GM21515 (cell line): ENCODE data around the gene RELA.
A peak's percentile ranks its signal among the peaks of the same experiment; 100 is the strongest.
"Not testable (repeated sequence)": the region's sequence is repeated elsewhere in the genome, so short reads cannot be mapped to it uniquely, and the experiment has no call there.

Source experiments
- ATAC-seq: cut with Tn5 transposase; IDR thresholded peaks from one replicate; pipeline ENCODE4 v1.9.1; 2021; ENCODE audit not compliant: unreplicated experiment

The RELA gene

DNA sequence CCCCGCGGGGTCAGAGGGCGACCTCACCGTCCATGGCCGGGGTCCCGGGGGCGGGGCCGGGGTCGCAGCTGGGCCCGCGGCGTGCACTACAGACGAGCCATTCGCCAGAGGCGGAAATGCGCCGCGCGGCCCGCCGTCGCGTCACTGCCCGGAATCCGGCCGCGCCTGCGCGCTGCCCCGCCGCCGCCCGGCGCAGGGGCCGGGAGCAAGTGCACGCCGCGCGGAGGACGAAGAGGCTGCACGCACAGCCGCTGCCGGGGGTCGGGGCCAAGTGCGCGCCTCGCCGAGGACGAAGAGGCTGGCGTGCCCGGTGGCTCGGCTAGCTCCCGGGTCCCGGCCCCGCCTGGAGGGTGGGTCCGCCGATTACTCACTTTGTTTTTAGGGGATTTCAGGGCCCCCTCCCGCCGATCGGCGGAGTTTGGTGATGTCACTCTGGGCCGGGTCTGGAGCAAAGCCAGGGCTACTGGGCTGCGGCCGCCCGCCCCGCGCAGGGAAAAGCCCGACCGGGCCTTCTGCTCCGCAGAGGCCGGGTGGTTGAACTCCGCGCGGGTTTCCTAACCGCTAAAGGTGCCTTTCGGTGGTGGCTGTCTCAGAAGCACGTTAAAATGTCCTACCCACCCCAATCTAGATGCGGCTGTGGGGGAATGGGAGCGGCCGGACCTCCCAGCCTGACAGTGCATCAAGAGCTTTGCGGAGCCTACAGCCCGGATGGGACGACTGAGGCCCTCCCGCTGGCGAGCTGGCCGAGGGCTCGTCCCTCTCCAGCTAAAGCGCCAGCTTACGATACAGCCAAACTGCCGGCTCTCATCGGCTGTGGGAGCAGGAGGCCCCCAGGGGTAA is at the start of gene RELA:
RELA (minus strand) TSS at position 118 of the 840 bp plus-strand sequence; CDS start at position 34, 84 bp downstream.
- ATAC-seq = peak; percentile 69

DNA sequence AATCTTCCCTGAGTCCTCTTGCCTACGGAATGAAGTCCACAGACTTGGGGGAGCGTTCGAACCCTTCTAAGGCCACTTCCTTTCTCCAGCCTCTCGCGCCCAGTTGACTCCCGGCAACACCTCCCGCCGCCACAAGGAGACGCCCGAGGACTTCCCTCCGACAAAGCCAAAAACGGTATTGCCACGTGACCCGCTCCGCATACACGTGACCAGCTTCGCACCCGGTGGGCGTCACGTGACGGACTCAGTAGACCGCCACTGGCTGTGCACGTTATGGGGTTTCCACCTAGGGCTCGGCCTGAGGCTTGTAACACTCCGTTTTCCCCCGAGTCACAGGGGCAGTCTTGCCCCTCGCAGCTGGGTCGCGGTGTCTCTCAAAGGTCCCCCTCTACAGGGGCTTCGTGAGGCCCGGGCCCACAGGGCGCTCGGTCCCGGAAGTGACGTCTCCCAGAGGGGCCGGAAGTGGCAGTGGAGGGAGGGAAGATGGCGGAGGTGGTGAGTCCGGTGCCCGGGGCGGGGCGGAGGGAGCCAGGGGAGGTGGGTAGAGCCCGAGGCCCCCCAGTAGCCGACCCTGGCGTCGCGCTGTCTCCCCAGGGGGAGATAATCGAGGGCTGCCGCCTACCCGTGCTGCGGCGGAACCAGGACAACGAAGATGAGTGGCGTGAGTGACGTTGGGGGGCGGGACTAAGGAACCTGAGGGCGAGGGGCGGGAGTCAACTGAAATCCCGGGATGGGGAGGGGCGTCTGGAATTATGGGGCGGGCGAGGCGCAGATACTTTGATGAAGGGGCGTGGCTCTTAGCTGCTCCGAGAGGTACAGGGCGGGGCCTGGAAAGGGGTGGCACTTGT is 49.3 kb upstream of the RELA start, which contains the start of gene KAT5:
KAT5 (plus strand) TSS at position 468 of the 848 bp plus-strand sequence; CDS start at position 484, 16 bp downstream.
- ATAC-seq = peak; percentile 78

DNA sequence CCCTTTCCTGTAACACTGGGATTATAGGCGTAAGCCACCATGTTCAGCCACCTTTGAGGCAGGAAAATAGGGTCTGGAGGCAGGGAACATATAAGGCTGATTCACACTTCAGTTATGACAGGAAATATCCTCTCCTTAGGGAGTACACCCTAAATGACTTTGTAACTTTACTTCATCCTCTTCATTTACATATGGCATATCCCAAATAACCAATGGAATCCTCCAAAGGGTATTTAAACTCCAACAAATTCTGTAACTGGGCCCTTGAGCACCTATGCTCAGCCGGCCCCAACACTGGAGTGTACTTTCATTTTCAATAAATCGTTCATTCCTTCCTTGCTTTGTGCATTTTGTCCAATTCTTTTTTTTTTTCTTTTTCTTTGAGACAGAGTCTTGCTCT is 47.7 kb upstream of the RELA start:
- ATAC-seq = no peak

DNA sequence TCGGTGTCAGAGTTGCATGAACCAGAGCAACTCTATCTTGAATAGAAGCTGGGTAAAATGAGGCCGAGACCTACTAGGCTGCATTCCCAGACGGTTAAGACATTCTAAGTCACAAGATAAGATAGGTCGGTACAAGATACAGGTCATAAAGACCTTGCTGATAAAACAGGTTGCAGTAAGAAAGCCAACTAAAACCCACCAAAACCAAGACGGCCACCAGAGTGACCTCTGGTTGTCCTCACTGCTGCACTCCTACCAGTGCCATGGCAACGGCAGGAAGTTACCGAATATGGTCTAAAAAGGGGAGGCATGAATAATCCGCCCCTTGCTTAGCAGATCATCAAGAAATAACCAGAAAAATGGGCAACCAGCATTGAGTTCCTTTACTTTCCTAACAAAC is 46.9 kb upstream of the RELA start:
- no peak for ATAC-seq

DNA sequence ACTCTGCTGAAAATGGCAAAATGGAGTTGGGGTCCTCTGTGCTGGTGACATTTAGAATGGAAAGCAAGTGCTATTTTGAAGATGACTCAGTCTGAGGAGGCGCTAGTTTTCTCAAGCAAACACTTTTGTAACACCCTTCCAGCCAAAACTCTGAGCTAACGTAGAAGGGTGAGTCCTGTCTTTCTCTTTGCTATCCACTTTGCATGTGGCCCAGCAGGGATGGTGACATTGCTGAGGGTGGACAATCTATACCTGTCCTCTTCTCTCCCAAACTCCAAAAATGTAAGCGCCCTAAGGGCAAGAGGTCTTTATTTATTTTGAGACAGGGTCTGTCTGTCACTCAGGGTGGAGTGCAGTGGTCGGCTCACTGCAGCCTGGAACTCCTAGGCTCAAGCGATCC is 45.7 kb upstream of the RELA start:
- no peak for ATAC-seq

DNA sequence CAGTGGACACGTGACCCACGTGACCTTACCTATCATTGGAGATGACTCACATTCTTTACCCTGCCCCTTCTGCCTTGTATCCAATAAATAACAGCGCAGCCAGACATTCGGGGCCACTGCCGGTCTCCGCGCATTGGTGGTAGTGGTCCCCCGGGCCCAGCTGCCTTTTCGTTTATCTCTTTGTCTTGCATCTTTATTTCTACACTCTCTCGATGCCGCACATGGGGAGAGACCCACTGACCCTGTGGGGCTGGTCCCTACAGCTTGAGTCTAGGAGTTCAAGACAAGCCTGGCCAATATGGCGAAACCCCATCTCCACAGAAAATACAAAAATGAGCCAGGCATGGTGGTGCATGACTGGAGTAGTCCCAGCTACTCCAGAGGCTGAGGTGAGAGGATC is 44.3 kb upstream of the RELA start:
- ATAC-seq = not testable (repeated sequence)

DNA sequence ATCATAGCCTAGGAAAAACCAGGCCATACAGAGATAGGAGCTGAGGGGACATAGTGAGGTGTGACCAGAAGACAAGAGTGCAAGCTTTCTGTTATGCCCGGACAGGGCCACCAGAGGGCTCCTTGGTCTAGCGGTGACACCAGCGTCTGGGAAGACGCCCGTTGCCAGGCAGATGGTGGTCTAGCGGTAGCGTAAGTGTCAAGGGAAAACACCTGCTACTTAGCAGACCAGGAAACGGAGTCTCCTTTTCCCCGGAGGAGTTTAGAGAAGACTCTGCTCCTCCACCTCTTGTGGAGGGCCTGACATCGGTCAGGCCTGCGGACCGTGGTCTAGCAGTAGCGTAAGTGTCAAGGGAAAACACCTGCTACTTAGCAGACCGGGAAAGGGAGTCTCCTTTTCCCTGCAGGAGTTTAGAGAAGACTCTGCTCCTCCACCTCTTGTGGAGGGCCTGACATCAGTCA is 43.6 kb upstream of the RELA start:
- ATAC-seq = not testable (repeated sequence)

DNA sequence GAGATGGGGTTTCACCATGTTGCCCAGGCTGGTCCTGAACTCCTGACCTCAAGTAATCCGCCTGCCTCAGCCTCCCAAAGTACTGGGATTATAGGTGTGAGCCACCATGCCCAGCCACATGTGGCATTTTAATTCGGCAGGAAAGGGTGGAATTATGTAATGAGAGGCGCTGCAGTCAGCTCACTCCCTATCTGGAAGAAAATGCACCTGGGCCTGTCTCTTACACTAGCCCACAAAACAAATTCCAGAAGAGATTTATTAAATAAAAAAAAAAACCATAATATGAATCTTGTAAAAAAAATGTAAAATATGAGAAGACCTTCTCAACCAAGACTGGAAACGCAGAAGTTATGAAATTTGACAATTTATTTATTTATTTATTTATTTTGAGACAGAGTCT is 41.1 kb upstream of the RELA start:
- ATAC-seq = no peak

DNA sequence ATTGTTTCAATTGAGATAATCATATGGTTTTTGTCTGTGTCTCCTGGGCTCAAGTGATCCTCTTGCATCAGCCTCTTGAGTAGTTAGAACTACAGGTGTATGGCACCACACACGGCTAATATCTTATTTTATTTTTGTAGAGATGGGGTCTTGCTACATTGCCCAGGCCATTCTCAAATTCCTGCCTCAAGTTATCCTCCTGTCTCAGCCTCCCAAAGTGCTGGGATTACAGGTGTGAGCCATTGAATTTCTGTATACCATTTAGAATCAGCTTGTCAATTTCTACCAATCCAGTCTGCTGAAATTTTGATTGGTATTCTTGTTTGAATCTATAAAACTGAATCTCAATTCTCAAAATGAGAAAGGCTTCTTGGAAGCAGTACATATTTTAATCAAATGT is 39.0 kb upstream of the RELA start:
- no peak for ATAC-seq

DNA sequence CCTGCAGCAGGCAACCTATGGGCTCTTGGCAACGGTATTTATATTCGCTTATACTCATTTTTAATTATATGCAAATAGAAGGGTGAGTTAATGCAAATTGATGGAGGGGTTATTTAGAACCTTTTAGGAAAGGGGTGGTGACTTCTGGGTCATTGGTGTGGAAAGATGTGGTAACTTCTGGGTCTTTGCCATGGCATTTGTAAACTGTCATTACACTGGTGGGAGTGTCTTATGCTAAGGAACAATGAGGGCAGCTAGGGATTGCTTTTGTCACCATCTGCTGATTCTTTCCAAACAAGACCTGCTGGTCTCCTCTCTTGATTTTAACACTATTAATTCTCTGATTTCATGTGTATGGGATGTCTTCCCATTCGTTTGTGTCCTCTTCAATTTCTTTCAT is 37.7 kb upstream of the RELA start:
- no peak for ATAC-seq

DNA sequence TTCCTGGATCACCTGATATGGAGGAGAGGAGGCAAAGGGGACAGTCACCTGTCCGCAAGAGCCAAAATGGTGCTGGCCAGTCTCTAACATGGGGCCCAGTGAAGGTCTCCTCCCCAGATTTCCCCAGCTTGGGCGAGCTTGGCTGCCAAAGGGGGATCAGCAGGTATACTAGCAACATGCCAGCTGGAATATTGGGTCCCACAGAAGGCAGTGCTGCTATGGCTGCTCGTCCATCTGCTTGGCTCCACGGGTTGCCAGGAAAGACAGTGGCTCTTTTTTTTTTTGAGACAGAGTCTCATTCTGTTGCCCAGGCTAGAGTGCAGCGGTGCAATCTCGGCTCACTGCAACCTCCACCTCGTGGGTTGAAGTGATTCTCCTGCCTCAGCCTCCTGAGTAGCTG is 36.6 kb upstream of the RELA start:
- no peak for ATAC-seq

DNA sequence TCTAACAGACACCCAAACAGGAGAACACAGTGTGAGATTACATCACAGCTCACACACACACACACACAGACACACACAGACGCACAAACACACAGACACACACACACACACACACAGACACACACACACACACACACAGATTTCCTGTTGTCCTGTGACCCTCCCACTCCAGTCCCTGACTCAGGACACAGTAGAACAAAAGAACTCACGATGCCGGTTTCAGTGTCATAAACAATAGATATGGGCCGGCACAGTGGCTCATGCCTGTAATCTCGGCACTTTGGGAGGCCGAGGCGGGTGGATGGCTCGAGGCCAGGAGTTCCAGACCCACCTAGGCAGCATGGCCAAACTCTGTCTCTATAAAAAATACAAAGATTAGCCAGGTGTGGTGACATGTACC is 35.5 kb upstream of the RELA start:
- ATAC-seq = no peak

DNA sequence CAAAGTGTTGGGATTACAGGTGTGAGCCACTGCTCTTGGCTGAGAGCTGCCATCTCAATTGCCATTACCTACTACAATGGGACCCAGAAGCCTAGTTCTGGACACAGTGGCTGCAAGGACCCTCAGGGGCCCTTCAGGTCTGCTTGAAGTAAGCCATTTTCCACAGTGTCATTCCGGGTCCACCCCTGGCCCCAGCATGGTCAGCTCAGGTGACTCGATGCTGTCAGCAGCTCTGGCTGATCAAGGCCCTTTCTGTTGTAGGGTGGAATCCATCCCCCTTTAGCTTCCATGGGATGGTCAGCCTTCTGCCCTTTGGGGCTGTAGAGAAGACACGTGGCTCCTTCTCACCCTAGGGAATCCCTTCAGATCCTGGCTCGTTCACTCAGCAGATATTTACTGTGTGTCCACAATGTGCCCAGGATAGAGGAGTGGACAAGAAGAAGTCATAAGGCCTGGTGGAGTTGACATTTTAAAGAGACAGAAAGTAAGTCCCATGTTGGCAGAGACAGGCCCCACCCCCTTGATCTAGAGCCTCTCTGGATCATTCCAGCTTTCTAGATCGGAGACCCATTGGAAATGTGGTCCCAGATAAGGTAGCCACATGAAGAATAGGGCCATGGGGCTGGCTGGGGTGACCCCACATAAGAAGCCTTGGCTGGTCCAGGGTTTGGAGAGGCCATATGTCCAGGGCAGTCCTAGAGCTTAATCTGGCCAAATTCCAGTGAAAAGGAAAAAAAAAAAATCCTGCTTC is 34.3 kb upstream of the RELA start:
- no peak for ATAC-seq

DNA sequence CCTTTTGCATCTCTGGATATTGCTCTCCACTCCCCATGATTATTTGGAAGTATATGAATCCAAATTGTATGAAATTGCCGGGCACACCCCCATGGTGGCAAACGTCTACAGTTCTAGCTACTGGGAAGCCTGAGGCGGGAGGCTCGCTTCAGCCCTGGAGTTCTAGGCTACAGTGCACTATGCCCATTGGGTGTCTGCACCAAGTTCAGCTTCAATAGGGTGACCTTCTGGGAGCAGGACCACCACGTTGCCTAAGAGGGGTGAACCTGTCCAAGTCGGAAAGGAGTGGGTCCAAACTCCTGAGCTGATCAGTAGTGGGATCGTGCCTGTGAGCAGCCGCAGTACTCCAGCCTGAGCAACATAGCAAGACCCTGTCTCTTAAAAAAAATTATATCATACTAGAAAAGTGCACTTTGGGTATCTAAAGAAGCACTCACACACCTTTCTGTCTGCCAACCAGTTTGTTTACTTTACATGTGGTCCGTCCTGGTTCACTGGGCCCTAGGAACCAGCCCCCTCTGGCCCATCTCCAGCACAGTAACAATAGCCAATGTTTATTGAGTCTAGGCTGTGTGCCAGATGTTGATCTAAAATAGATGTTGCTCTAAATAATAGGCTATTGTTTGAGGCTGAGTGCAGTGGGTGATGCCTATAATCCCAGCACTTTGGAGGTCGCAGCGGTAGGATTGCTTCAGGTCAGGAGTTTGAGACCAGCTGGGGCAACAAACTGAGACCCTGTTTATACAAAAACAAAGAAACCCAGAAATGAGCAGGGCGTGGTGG is 32.9 kb upstream of the RELA start:
- ATAC-seq = no peak

DNA sequence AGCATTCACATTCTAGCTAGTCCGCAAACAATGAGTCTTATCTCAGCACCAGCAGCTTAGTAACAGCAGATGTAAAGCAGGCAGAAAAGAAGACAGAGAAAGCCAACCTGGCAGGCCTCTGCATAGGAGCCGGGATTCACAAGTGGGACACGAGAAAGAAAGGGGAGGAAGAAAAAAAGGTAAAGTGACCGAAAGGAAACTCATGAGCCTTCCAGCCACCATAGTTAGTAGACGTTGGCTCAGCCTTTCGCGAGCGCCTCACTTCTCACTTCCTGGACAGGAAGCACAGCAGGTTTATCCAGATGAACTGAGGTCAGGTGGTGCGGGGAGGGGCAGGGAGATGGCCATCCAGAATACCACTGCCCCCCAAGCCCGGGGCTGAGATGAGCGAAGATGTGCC is 29.7 kb upstream of the RELA start:
- no peak for ATAC-seq

DNA sequence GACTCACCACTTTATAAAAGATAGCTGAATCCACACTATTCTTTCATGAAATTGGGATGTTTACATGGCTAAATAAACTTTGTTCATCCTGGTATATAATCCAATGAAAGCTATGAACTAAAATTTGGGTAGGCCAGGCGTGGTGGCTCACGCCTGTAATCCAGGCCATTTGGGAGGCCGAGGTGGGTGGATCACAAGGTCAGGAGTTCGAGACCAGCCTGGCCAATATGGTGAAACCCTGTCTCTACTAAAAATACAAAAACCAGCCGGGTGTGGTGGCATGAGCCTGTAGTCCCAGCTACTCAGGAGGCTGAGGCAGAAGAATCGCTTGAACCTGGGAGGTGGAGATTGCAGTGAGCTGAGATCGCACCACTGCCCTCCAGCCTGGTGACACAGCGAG is 29.1 kb upstream of the RELA start:
- not testable (repeated sequence) for ATAC-seq

DNA sequence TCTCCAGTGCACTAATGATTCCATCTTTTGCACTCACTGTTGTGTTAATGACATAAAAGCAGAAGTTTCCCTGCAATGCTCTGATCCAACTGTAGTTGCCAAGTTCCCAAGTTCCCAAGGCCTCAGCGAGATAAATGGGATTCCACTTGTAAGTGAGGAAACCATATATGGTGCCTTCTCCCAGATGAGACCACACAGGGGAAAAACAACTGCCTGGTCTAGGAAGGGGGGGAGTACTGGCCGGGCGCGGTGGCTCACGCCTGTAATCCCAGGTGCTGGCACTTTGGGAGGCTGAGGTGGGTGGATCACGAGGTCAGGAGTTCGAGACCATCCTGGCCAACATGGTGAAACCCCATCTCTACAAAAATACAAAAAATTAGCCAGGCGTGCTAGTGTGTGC is 23.3 kb upstream of the RELA start:
- ATAC-seq = no peak

DNA sequence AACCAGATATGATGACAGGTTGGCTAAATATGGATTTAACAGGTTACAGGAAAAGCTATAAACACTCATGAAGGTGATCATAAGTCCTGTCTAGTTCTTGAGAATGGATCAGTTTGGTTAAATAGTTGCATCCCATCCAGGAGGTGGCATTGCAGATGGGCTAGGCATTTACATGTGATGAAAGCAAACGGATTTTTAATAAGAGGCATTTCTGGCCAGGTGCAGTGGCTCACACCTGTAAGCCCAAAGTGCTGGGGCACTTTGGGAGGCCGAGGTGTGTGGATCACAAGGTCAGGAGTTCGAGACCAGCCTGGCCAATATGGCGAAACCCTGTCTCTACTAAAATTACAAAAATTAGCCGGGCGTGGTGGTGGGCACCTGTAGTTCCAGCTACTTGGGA is 20.8 kb upstream of the RELA start:
- not testable (repeated sequence) for ATAC-seq

DNA sequence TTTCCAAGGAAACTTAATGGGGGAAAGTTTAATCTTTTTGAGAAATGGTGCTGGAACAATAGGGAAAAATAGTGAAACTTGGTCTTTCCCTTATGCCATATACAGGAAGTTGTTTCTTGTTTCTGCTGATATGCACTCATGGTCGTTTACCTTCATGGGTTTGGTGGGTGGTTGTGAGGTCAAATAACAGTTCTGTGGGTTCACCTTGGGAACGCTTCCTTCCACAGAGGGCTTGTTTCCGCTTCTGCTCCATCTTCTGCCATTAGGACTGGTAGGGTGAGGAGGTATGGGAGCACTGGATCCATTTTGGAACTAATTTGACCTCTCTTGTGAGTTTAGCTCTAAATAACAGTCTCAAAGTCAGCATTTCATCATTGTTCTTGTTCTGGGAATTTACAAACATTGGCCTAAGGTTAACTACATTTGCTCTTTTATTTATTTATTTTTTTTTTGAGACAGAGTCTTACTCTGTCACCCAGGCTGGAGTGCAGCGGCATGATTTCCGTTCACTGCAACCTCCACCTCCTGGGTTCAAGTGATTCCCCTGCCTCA is 17.6 kb upstream of the RELA start:
- no peak for ATAC-seq

DNA sequence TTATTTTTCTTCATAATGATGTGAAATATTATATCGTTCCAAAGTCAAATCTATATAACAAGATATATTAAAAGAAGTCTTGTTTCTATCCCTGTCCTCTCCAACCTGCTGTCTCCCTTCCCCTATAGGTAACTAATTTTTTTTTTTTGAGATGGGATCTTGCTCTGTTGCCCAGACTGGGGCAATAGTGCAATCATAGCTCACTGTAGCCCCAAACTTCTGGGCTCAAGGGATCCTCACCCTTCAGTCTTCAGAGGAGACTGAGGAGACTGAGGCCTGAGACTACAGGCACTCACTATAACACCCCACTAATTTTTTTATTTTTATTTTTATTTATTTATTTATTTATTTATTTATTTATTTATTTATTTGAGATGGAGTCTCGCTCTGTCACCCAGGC is 10.3 kb upstream of the RELA start:
- ATAC-seq = no peak
